A549 treated with CORT108297 at 1 μM for 4 hours (cell line): ENCODE measurements around the gene D2HGDH. TPM values are rescaled to one million over a fixed set of nuclear protein-coding genes. Genes with fewer than 3 reads are reported as not detected.

Source experiments
- total RNA-seq: library from RNA; stranded (reverse); fragments of 200-300 nt; extraction: Qiagen RNA extraction; gene quantifications from 5 replicates; pipeline ENCODE4 v1.2.3, GENCODE V29; 2022

D2HGDH gene
- total RNA-seq: 6.7 to 11.6 TPM (median 11.2 TPM) in 5 replicates

GRCh38 chr2:241734467-241735208 lies at the start of gene D2HGDH:
TSS of gene D2HGDH (plus strand) at chr2:241734630. CDS start at chr2:241735225, 595 bp downstream.

GRCh38 chr2:241686650-241687425 lies 47.6 kb upstream of the D2HGDH start, which contains the start of gene DTYMK:
TSS of gene DTYMK (minus strand) at chr2:241686815. CDS start at chr2:241686783, 32 bp downstream.

GRCh38 chr2:241701399-241702154 lies 32.9 kb upstream of the D2HGDH start, which contains the start of gene ING5:
TSS of gene ING5 (plus strand) at chr2:241702039. CDS start at chr2:241702066, 27 bp downstream.

DNA sequence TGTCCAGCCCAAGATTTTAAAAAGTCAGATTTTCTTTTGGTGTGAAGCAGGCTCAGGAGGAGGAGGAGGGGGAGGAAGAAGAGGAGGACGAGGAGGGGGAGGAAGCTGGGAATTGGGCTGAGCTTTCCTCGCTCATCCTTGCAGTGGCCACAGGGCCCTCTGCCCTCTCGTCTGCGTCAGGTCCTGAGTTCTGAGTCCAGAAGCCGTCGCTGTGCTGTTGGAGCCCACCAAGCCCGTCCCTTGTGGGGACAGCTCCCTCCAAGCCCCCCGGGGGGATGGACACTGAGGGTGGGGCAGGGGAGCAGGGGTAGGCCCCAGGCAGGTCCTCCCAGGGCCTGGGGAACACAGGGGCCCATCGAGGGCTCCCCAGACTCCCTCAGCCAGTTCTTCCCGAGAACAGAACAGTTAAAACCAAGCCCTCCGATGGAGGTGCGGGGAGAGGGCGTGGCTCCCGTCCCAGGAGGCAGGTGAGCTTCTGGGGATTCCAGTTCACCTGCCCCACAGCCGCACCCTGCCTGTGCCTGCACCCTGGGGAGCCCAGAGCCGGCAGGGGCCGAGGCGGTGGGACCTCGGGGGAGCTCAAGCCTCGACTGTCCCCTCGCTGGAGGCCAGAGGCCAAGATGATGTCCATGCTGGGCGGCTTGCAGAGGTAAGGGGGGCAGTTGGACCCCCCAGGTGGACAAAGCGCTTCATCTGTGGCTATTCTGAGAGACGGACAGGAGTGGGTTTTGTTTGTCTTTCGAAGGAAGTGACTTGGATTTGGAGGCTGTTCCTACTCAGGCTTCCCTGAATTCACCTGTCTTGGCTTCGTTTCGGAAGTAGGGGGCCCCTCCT lies 42.1 kb downstream of the D2HGDH start, which contains the start of gene GAL3ST2:
Gene GAL3ST2, plus strand, starts transcription at position 487 of the 834 bp plus-strand sequence. Its CDS starts 134 bp downstream, at position 621.

DNA sequence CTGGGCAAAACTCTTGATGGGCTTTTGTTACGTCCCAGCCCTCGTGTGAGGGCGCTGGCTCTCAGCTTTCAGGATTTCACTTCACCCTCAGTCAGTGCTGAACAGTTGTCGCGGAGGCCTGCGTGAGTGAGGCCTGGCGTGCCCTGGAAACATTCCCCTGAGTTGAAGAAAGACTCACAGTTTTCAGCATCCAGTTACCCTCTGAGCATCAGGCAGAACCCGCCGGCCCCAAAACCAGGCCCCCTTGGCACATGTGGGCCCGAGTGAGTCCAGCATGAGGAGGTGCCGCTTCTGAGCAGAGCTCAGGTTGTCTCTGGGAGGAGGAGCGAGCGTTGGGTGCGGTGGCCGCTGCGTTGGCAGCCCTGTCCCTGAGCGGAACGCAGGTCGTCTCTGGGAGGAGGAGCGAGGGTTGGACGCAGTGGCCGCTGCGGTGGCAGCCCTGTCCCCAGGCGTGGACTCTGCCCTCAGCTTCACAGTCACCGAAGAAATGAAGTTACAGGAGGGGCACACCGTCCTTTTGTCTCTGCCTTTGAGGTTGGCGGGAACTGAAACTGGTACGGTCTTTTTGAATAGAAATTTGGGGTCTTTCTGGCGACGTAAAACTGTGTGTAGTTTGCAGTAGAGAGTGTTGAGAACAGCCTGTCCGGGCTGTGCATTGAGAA lies 74.4 kb downstream of the D2HGDH start, which contains the start of gene NEU4:
Gene NEU4, plus strand, starts transcription at position 473 of the 662 bp plus-strand sequence. CDS start 5,292 bp downstream, outside the sequence.

Other genes starting within 250 kb of the D2HGDH start
- gene STK25, start 226.0 kb upstream of the D2HGDH start, total RNA-seq: 91.2 to 122 TPM (median 115 TPM) in 5 replicates
- gene BOK, start 175.9 kb upstream of the D2HGDH start, total RNA-seq: 24.8 to 38.6 TPM (median 35.9 TPM) in 5 replicates
- gene THAP4, start 97.5 kb upstream of the D2HGDH start, total RNA-seq: 59.9 to 83.3 TPM (median 79.0 TPM) in 5 replicates
- 47.1 to 68.7 TPM (median 53.9 TPM) in 5 replicates for gene ATG4B, start 96.9 kb upstream of the D2HGDH start, total RNA-seq
- 118 to 164 TPM (median 137 TPM) in 5 replicates for gene DTYMK, start 47.8 kb upstream of the D2HGDH start, total RNA-seq
- 21.3 to 24.0 TPM (median 22.8 TPM) in 5 replicates for gene ING5, start 32.6 kb upstream of the D2HGDH start, total RNA-seq
- gene GAL3ST2, start 42.2 kb downstream of the D2HGDH start, total RNA-seq: 0.13 to 0.35 TPM (median 0.32 TPM) in 5 replicates
- gene NEU4, start 74.6 kb downstream of the D2HGDH start, total RNA-seq: 0.07 to 0.41 TPM (median 0.24 TPM) in 5 replicates
- not detected in 5 replicates for gene PDCD1, start 124.3 kb downstream of the D2HGDH start, total RNA-seq
- gene RTP5, start 135.1 kb downstream of the D2HGDH start, total RNA-seq: not detected in 5 replicates